ENCODE data around the gene MOCS1.
A peak's percentile ranks its signal among the peaks of the same experiment; 100 is the strongest.
"Not testable (repeated sequence)": the region's sequence is repeated elsewhere in the genome, so short reads cannot be mapped to it uniquely, and the experiment has no call there.

Gene MOCS1

GRCh38 chr6:39934131-39934757 lies at the start of gene MOCS1:
Gene MOCS1, minus strand, starts transcription at chr6:39934462. Its CDS starts 45 bp downstream, at chr6:39934417.
- DNase-seq, result peak; percentile 27

GRCh38 chr6:39984051-39984450 lies 49.8 kb upstream of the MOCS1 start:
- DNase-seq, result no peak

- DNase-seq, result no peak
Measured at GRCh38 chr6:39983193-39983592, 48.9 kb upstream of the MOCS1 start.

GRCh38 chr6:39982720-39983119 lies 48.5 kb upstream of the MOCS1 start:
- DNase-seq, result no peak

GRCh38 chr6:39980839-39981580 lies 46.7 kb upstream of the MOCS1 start:
- peak; percentile 32 for DNase-seq

- no peak for DNase-seq
Measured at GRCh38 chr6:39979461-39980328, 45.4 kb upstream of the MOCS1 start.

- no peak for DNase-seq
Measured at GRCh38 chr6:39978240-39978639, 44.0 kb upstream of the MOCS1 start.

- no peak for DNase-seq
Measured at GRCh38 chr6:39973661-39974060, 39.4 kb upstream of the MOCS1 start.

- DNase-seq, result not testable (repeated sequence)
Measured at GRCh38 chr6:39972717-39973116, 38.5 kb upstream of the MOCS1 start.

GRCh38 chr6:39971131-39971530 lies 36.9 kb upstream of the MOCS1 start:
- DNase-seq, result not testable (repeated sequence)

- no peak for DNase-seq
Measured at GRCh38 chr6:39965751-39966150, 31.5 kb upstream of the MOCS1 start.

GRCh38 chr6:39964530-39964929 lies 30.3 kb upstream of the MOCS1 start:
- DNase-seq, result no peak

- DNase-seq, result no peak
Measured at GRCh38 chr6:39964094-39964493, 29.8 kb upstream of the MOCS1 start.

GRCh38 chr6:39962831-39963230 lies 28.6 kb upstream of the MOCS1 start:
- no peak for DNase-seq

- DNase-seq, result no peak
Measured at GRCh38 chr6:39961178-39961577, 26.9 kb upstream of the MOCS1 start.

- DNase-seq, result no peak
Measured at GRCh38 chr6:39958947-39959346, 24.7 kb upstream of the MOCS1 start.

GRCh38 chr6:39956936-39957335 lies 22.7 kb upstream of the MOCS1 start:
- DNase-seq, result no peak

GRCh38 chr6:39953076-39953618 lies 18.9 kb upstream of the MOCS1 start:
- DNase-seq, result no peak

- no peak for DNase-seq
Measured at GRCh38 chr6:39952167-39952566, 17.9 kb upstream of the MOCS1 start.

- no peak for DNase-seq
Measured at GRCh38 chr6:39951716-39952115, 17.5 kb upstream of the MOCS1 start.

- no peak for DNase-seq
Measured at GRCh38 chr6:39951191-39951590, 16.9 kb upstream of the MOCS1 start.

- DNase-seq, result no peak
Measured at GRCh38 chr6:39950125-39950720, 16.0 kb upstream of the MOCS1 start.
